K562 (cell line): ENCODE data around the gene BICD1. TPM values are rescaled to one million over a fixed set of nuclear protein-coding genes. Genes with fewer than 3 reads are reported as not detected.

Experiments
- ATAC-seq: fragments of 200-7000 bp; cut with Tn5 transposase; 3 replicates; pipeline ENCODE4 v1.9.1; 2020; ENCODE audit warnings: moderate library complexity
- BruUV-seq: library from RNA; stranded (reverse); fragments of 400-500 nt; replicated peaks from 2 replicates; lab custom pipeline; 2021; lab: Mats Ljungman, UMichigan
- CTCF ChIA-PET: fragments of 300-600 bp; formaldehyde crosslinking; extraction: SDS; loops from one replicate; lab custom pipeline; 2021; ENCODE audit warnings: low intra/inter-chr PET ratio; lab: Yijun Ruan, JAX
- POLR2A ChIA-PET: fragments of 300-600, 350-650 bp; sonication (Branson Sonifier 250); formaldehyde crosslinking; extraction: SDS; loops from one replicate; lab custom pipeline; 2021; ENCODE audit warnings: antibody characterized with exemption, inconsistent platforms; lab: Yijun Ruan, JAX
- DNase-seq, 4 experiments: peaks; one replicate each; pipeline versions ENCODE4 v3.0.0 to v3.0.0-alpha.2; 2011 to 2018; ENCODE audit warnings: low spot score in 3 of 4, mixed read lengths in 3 of 4; ENCODE audit errors: extremely low read depth in 1 of 4
- FAIRE-seq: peaks from 2 replicates; lab custom pipeline; 2011; peaks lifted over from hg19 to GRCh38; lab: Jason Lieb, UNC
- H2AFZ ChIP-seq: 2 replicates; pipeline ENCODE4 v1.6.0; 2011; ENCODE audit warnings: low read depth, low read length, control low read depth, inconsistent platforms
- H3K27ac ChIP-seq: fragments of 200-600 bp; 3 replicates; pipeline ENCODE4 v1.8.0; 2011; ENCODE audit warnings: low read depth, mild to moderate bottlenecking, control low read depth, inconsistent platforms, low read length, moderate library complexity, mixed read lengths; ENCODE audit errors: extremely low read depth
- H3K27me3 ChIP-seq, 2 experiments: fragments of 300-600 bp in 1 of 2; 2 replicates in 1 of 2; 3 replicates in 1 of 2; pipeline versions ENCODE4 v1.6.0 to v1.8.0; 2011; ENCODE audit warnings: inconsistent platforms in 2 of 2, low read length in 2 of 2, mild to moderate bottlenecking in 1 of 2, mixed read lengths in 1 of 2, moderate library complexity in 1 of 2; ENCODE audit not compliant: control insufficient read depth in 2 of 2, insufficient read depth in 2 of 2
- H3K36me3 ChIP-seq: fragments of 300-600 bp; 3 replicates; pipeline ENCODE4 v1.8.0; 2011; ENCODE audit warnings: mild to moderate bottlenecking, low read length, inconsistent platforms; ENCODE audit not compliant: control insufficient read depth, insufficient read depth
- H3K4me1 ChIP-seq, 2 experiments: fragments of 200-600 bp in 1 of 2; replicated peaks in 1 of 2; 2 replicates in 1 of 2; 3 replicates in 1 of 2; pipeline versions ENCODE4 v1.5.1 to v1.8.0; 2011; ENCODE audit warnings: inconsistent platforms in 2 of 2, low read length in 2 of 2, mild to moderate bottlenecking in 1 of 2, mixed read lengths in 1 of 2, moderate library complexity in 1 of 2; ENCODE audit not compliant: control insufficient read depth in 2 of 2, insufficient read depth in 2 of 2
- H3K4me2 ChIP-seq: 2 replicates; pipeline ENCODE4 v1.6.1; 2011; ENCODE audit warnings: low read length, control low read depth, inconsistent platforms, mixed read lengths; ENCODE audit not compliant: insufficient read depth
- H3K4me3 ChIP-seq: fragments of 200-600 bp; sonication (generic), shearing (Covaris generic); 2 replicates; pipeline ENCODE4 v1.5.1; 2016; ENCODE audit warnings: control low read depth, inconsistent platforms
- H3K79me2 ChIP-seq: fragments of 200-600 bp; 3 replicates; pipeline ENCODE4 v1.8.0; 2011; ENCODE audit warnings: low read length, inconsistent platforms; ENCODE audit not compliant: control insufficient read depth, insufficient read depth
- H3K9ac ChIP-seq, 2 experiments: 2 replicates each; pipeline versions ENCODE4 v1.6.0 to v1.6.1; 2011; ENCODE audit warnings: low read depth in 2 of 2, low read length in 2 of 2, control low read depth in 1 of 2, inconsistent platforms in 1 of 2, mild to moderate bottlenecking in 1 of 2, mixed read lengths in 1 of 2; ENCODE audit not compliant: insufficient read depth in 1 of 2
- H3K9me1 ChIP-seq: one replicate; pipeline ENCODE4 v1.6.0; 2011; ENCODE audit warnings: inconsistent platforms, mild to moderate bottlenecking, low read length, moderate library complexity; ENCODE audit not compliant: control insufficient read depth, insufficient read depth
- H3K9me3 ChIP-seq: replicated peaks from 2 replicates; pipeline ENCODE4 v1.5.1; 2011; ENCODE audit warnings: low read depth, low read length, inconsistent platforms; ENCODE audit not compliant: control insufficient read depth, insufficient read depth
- H4K20me1 ChIP-seq: replicated peaks from 2 replicates; pipeline ENCODE4 v1.6.1; 2011; ENCODE audit warnings: low read length, inconsistent platforms, mixed read lengths; ENCODE audit not compliant: control insufficient read depth, insufficient read depth
- CSDE1 ChIP-seq, 2 experiments: fragments of 450-650 bp; IDR thresholded peaks; 2 replicates each; pipeline ENCODE4 v1.6.1; 2016; ENCODE audit warnings: mild to moderate bottlenecking in 1 of 2
- GTF2E2 ChIP-seq: fragments of 200-800 bp; sonication (Bioruptor generic); IDR thresholded peaks from 2 replicates; pipeline ENCODE4 v1.6.1; 2016; ENCODE audit warnings: missing genetic modification characterization, missing compliant biosample characterization
- NR4A1 ChIP-seq, 2 experiments: fragments of 250-450 bp in 1 of 2; fragments of 450-650 bp in 1 of 2; sonication (Bioruptor Pico) in 1 of 2; IDR thresholded peaks; 2 replicates each; pipeline versions ENCODE4 v1.4.0 to v1.6.1; 2016 to 2020; ENCODE audit warnings: mild to moderate bottlenecking in 2 of 2, missing compliant biosample characterization in 1 of 2, missing genetic modification characterization in 1 of 2, moderate library complexity in 1 of 2
- RBM39 ChIP-seq: fragments of 200-400 bp; formaldehyde crosslinking; optimal IDR thresholded peaks from 2 replicates; pipeline ENCODE3; 2018; ENCODE audit warnings: low read depth, low read length
- TAF9B ChIP-seq: fragments of 450-650 bp; IDR thresholded peaks from 2 replicates; pipeline ENCODE4 v1.6.1; 2018; ENCODE audit warnings: mild to moderate bottlenecking; ENCODE audit not compliant: partially characterized antibody
- ZNF239 ChIP-seq: fragments of 250-450 bp; sonication (Bioruptor Pico); IDR thresholded peaks from 2 replicates; pipeline ENCODE4 v1.4.0; 2020; ENCODE audit warnings: mild to moderate bottlenecking
- ZNF586 ChIP-seq: fragments of 450-650 bp; formaldehyde crosslinking; conservative IDR thresholded peaks from 2 replicates; pipeline ENCODE4 v1.4.0; 2020; ENCODE audit warnings: mild to moderate bottlenecking, moderate library complexity
- ZNF79 ChIP-seq: fragments of 250-450 bp; sonication (Bioruptor Pico); IDR thresholded peaks from 2 replicates; pipeline ENCODE4 v1.4.0; 2020; ENCODE audit warnings: low read depth, mild to moderate bottlenecking, moderate library complexity
- WGBS: fragments of 100-300 bp; shearing (Covaris generic); methylation state at CpG from one replicate; pipeline ENCODE4 v1.1.6; 2016; ENCODE audit warnings: low coverage, mixed read lengths; ENCODE audit not compliant: insufficient coverage; ENCODE audit errors: missing lambda C conversion rate; 5-methylcytosine and 5-hydroxymethylcytosine counted together
- in situ Hi-C: fragments of 300-500 bp; cut with MboI; formaldehyde crosslinking; loops from 4 replicates; pipeline ENCODE4 v1.15.0; 2018; ENCODE audit warnings: inconsistent platforms, mixed read lengths
- intact Hi-C: fragments of 100-400 bp; cut with micrococcal nuclease; formaldehyde crosslinking; loops from 2 replicates; pipeline ENCODE4 v1.14.2; 2022
- polyA plus RNA-seq, 8 experiments: library from polyadenylated mRNA; depleted of rRNA in 4 of 8; stranded (reverse) in 5 of 8; unstranded in 3 of 8; fragments of >200 nt; fragmentation: Nextera tagmentation in 2 of 8; fragmentation: Illumina TruSeq in 1 of 8; extraction: Ambion mirVana in 2 of 8; extraction: Trizol in 1 of 8; gene quantifications; 2 replicates each; pipeline versions ENCODE4 v1.2.1 to v1.2.3, GENCODE V29; 2011 to 2014; ENCODE audit warnings: inconsistent platforms in 1 of 8, missing spikeins in 1 of 8
- total RNA-seq, 7 experiments: library from RNA; depleted of rRNA in 6 of 7; stranded (reverse); fragments of >200 nt in 6 of 7; fragmentation: Illumina TruSeq in 2 of 7; extraction: Trizol in 2 of 7; gene quantifications; 2 replicates each; pipeline versions ENCODE4 v1.2.1 to v1.2.3, GENCODE V29; 2011 to 2021; ENCODE audit warnings: low replicate concordance in 1 of 7
- TF ChIP-seq, protein P1 (sequence below): IDR thresholded peaks from 2 replicates; pipeline ENCODE4 v1.6.1; 2016; ENCODE audit warnings: missing genetic modification characterization, missing compliant biosample characterization

BICD1 gene
- total and polyA plus RNA-seq, 9 of the 15 experiments (the other 6 are each of a cell fraction or from before 2014, with no cell fraction given): 3.5 to 21.1 (median 12.5) TPM

DNA sequence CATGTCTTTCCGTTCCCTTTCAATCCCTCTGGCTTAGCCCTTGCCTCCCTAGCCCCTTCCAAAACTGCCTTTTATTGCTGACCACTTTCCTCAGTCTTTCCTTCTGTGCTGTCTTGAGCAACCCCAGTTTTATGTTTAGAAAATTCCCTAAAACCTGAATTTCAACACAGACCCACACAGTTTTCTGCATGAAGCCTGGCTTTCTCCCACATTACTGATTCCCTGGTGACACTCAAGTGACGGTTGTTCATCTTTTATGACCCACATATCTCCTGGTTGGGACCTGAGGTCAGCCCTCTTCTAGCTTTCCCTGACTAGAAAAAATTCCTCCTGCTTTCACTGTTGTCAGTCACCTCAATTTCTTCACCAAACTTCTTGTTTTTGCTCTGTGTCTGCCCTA, 313.7 kb downstream of the BICD1 start:
- Histone ChIP-seq H3K27me3 (no peaks in the 10 kb centered on the region), H2AFZ (no peak overlapping the region), H3K4me1 (no peaks in the 10 kb centered on the region; a peak in 1 of 5 replicates), H3K9me1 (no peaks in the 10 kb centered on the region), H3K4me3 (no peak overlapping the region), H3K9me3 (no peaks in the 10 kb centered on the region), H3K9ac (no peak overlapping the region), H3K79me2 (no peaks in the 10 kb centered on the region), H3K4me2 (no peak overlapping the region), H4K20me1 (no peaks in the 10 kb centered on the region), H3K27ac (no peak overlapping the region), H3K36me3 (no peaks in the 10 kb centered on the region)
- ATAC-seq (no peak), FAIRE-seq (no peak), DNase-seq (no peak)
- CTCF ChIA-PET: no interaction called here
- intact Hi-C loops: no loop called here
- no peak for TF ChIP-seq RBM39
- TF ChIP-seq ZNF79 (CRISPR knock-in tag): no peak
- TF ChIP-seq ZNF239 (CRISPR knock-in tag): no peak
- no peak for TF ChIP-seq CSDE1 (IDR thresholded peaks at IDR 0.05)
- no peak for TF ChIP-seq NR4A1 (CRISPR knock-in tag; IDR thresholded peaks at IDR 0.05)
- no peak for TF ChIP-seq NR4A1 (tag; IDR thresholded peaks at IDR 0.05)
- no peak for TF ChIP-seq GTF2E2 (tag)
- TF ChIP-seq, protein P1, sequence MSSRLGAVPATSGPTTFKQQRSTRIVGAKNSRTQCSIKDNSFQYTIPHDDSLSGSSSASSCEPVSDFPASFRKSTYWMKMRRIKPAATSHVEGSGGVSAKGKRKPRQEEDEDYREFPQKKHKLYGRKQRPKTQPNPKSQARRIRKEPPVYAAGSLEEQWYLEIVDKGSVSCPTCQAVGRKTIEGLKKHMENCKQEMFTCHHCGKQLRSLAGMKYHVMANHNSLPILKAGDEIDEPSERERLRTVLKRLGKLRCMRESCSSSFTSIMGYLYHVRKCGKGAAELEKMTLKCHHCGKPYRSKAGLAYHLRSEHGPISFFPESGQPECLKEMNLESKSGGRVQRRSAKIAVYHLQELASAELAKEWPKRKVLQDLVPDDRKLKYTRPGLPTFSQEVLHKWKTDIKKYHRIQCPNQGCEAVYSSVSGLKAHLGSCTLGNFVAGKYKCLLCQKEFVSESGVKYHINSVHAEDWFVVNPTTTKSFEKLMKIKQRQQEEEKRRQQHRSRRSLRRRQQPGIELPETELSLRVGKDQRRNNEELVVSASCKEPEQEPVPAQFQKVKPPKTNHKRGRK (tag): no peak
- TF ChIP-seq ZNF586 (CRISPR knock-in tag): no peak
- TF ChIP-seq TAF9B: no peak
- POLR2A ChIA-PET: interaction anchor here (0.8 to 1.0 kb wide), 3 partner anchors 16 to 1257 kb away, joined by 3 to 5 read pairs (median 3); no protein-coding TSS in a partner anchor
- no TSS peak for BruUV-seq
- in situ Hi-C loops: no loop called here
- WGBS: 12% methylated on average over 2 of the region's 2 CpGs
